Measurements from ENCODE around the gene FAM241A.

The FAM241A gene

GRCh38 chr4:112119353-112119783 lies 25.9 kb upstream of the FAM241A start:
- TF ChIP-seq ZBTB7A (IDR thresholded peaks at IDR 0.05; ENCODE audit: low read depth) (no peak), TCF12 (IDR thresholded peaks at IDR 0.05; ENCODE audit: low read depth) (no peak), TEAD4 (IDR thresholded peaks at IDR 0.05) (no peak)
- TF ChIP-seq, protein P1, sequence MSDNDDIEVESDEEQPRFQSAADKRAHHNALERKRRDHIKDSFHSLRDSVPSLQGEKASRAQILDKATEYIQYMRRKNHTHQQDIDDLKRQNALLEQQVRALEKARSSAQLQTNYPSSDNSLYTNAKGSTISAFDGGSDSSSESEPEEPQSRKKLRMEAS (IDR thresholded peaks at IDR 0.05): no peak

- TF ChIP-seq USF1 (IDR thresholded peaks at IDR 0.05) (no peak), CEBPB (IDR thresholded peaks at IDR 0.05) (no peak), EGR1 (IDR thresholded peaks at IDR 0.05) (no peak), REST (IDR thresholded peaks at IDR 0.05; ENCODE audit: low read depth) (no peak), EP300 (IDR thresholded peaks at IDR 0.05; ENCODE audit: borderline replicate concordance) (no peak), CREB1 (IDR thresholded peaks at IDR 0.05; ENCODE audit: low read depth) (no peak), RAD21 (IDR thresholded peaks at IDR 0.05; ENCODE audit: low read depth) (no peak), TEAD4 (IDR thresholded peaks at IDR 0.05) (no peak), TCF12 (IDR thresholded peaks at IDR 0.05; ENCODE audit: low read depth) (no peak), ZBTB7A (IDR thresholded peaks at IDR 0.05; ENCODE audit: low read depth) (no peak), TAF1 (IDR thresholded peaks at IDR 0.05; ENCODE audit: low read depth) (no peak), YY1 (IDR thresholded peaks at IDR 0.05; ENCODE audit: low read depth) (no peak), FOXM1 (IDR thresholded peaks at IDR 0.05; ENCODE audit: borderline replicate concordance, low read depth) (no peak), NFIC (IDR thresholded peaks at IDR 0.05) (no peak)
- TF ChIP-seq, protein P1 (IDR thresholded peaks at IDR 0.05): no peak
These were observed 25.2 kb upstream of the FAM241A start for GRCh38 chr4:112120021-112120420.

- TF ChIP-seq ZBTB7A (IDR thresholded peaks at IDR 0.05; ENCODE audit: low read depth) (no peak), REST (IDR thresholded peaks at IDR 0.05; ENCODE audit: low read depth) (no peak), TAF1 (IDR thresholded peaks at IDR 0.05; ENCODE audit: low read depth) (no peak), CREB1 (IDR thresholded peaks at IDR 0.05; ENCODE audit: low read depth) (no peak), EP300 (IDR thresholded peaks at IDR 0.05; ENCODE audit: borderline replicate concordance) (no peak), TEAD4 (IDR thresholded peaks at IDR 0.05) (no peak), CEBPB (IDR thresholded peaks at IDR 0.05) (no peak), NFIC (IDR thresholded peaks at IDR 0.05) (no peak), RAD21 (IDR thresholded peaks at IDR 0.05; ENCODE audit: low read depth) (no peak), USF1 (IDR thresholded peaks at IDR 0.05) (no peak), EGR1 (IDR thresholded peaks at IDR 0.05) (no peak), YY1 (IDR thresholded peaks at IDR 0.05; ENCODE audit: low read depth) (no peak), TCF12 (IDR thresholded peaks at IDR 0.05; ENCODE audit: low read depth) (no peak)
- TF ChIP-seq, protein P1 (IDR thresholded peaks at IDR 0.05): no peak
These were observed 19.8 kb upstream of the FAM241A start for GRCh38 chr4:112125416-112125815.

DNA sequence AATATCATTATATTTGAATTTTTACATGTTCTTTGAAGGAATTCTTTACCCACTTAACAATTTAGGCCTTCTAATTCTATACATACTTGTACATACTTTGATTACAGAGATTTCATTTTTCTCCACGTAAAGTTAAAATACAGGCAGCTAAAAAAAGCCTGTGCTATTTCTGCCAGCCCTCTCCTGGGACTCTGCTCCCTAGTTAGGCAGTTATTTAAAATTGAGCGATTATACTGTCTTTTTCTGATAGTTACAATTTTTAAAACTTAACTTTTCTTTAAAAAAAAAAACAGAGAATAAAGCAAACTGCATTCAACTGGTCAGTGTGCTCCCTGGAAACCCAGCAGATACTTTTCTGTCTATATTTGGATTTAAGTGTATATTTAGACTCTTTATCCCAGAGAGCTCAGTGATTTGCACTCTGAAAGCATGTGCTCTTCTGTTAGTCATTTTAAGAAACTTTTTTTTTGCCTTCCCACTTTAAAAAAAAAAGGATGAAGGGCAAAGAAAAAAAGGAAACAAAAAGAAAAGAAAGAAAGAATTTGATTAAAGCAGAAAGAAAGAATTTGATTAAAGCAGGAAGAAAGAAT lies 18.1 kb upstream of the FAM241A start:
- TF ChIP-seq RAD21 (IDR thresholded peaks at IDR 0.05; ENCODE audit: low read depth) (no peak), CEBPB (IDR thresholded peaks at IDR 0.05) (no peak), REST (IDR thresholded peaks at IDR 0.05; ENCODE audit: low read depth) (no peak), TAF1 (IDR thresholded peaks at IDR 0.05; ENCODE audit: low read depth) (no peak), CREB1 (IDR thresholded peaks at IDR 0.05; ENCODE audit: low read depth) (no peak), NFIC (IDR thresholded peaks at IDR 0.05) (no peak), ZBTB7A (IDR thresholded peaks at IDR 0.05; ENCODE audit: low read depth) (no peak), FOXM1 (IDR thresholded peaks at IDR 0.05; ENCODE audit: borderline replicate concordance, low read depth) (no peak), EGR1 (IDR thresholded peaks at IDR 0.05) (no peak), YY1 (IDR thresholded peaks at IDR 0.05; ENCODE audit: low read depth) (no peak), EP300 (IDR thresholded peaks at IDR 0.05; ENCODE audit: borderline replicate concordance) (no peak), USF1 (IDR thresholded peaks at IDR 0.05) (no peak), TCF12 (IDR thresholded peaks at IDR 0.05; ENCODE audit: low read depth) (no peak), TEAD4 (IDR thresholded peaks at IDR 0.05) (no peak)
- TF ChIP-seq, protein P1 (IDR thresholded peaks at IDR 0.05): no peak

Measured in Ishikawa (cell line).